Occipital lobe (tissue), 2 donors: ENCODE measurements around the gene DUSP15. TPM values are rescaled to one million over a fixed set of nuclear protein-coding genes. Genes with fewer than 3 reads are reported as not detected.

ENCODE experiments used
- DNase-seq: peaks from one replicate; lab custom pipeline; 2025; lab: John Stamatoyannopoulos, UW
- total RNA-seq: library from RNA; depleted of rRNA; stranded (reverse); fragments of >200 nt; gene quantifications from one replicate; pipeline ENCODE4 v1.2.3, GENCODE V29; 2014

The DUSP15 gene
- total RNA-seq, 1 donor from 2014 or later = 3.0 TPM

- DNase-seq = no peak
Measured at GRCh38 chr20:31860390-31861134, 9.8 kb downstream of the DUSP15 start.

- no peak for DNase-seq
Measured at GRCh38 chr20:31859998-31860380, 10.3 kb downstream of the DUSP15 start.

- no peak for DNase-seq
Measured at GRCh38 chr20:31859266-31859997, 10.9 kb downstream of the DUSP15 start.

- DNase-seq = no peak
Measured at GRCh38 chr20:31858760-31859083, 11.6 kb downstream of the DUSP15 start.

GRCh38 chr20:31857861-31858759 lies 12.2 kb downstream of the DUSP15 start:
- DNase-seq = no peak

GRCh38 chr20:31856516-31856915 lies 13.8 kb downstream of the DUSP15 start:
- no peak for DNase-seq

GRCh38 chr20:31853481-31853880 lies 16.8 kb downstream of the DUSP15 start:
- DNase-seq = no peak

GRCh38 chr20:31851240-31851955 lies 18.9 kb downstream of the DUSP15 start:
- no peak for DNase-seq

- DNase-seq = no peak
Measured at GRCh38 chr20:31849306-31849930, 20.9 kb downstream of the DUSP15 start.

GRCh38 chr20:31848088-31848999 lies 22.0 kb downstream of the DUSP15 start:
- no peak for DNase-seq

GRCh38 chr20:31846793-31847138 lies 23.6 kb downstream of the DUSP15 start:
- no peak for DNase-seq

GRCh38 chr20:31845300-31845863 lies 24.9 kb downstream of the DUSP15 start, which contains the start of gene FOXS1:
Gene FOXS1, minus strand, starts transcription at chr20:31845604. Its CDS starts 62 bp downstream, at chr20:31845542.
- DNase-seq = no peak

GRCh38 chr20:31844737-31845299 lies 25.5 kb downstream of the DUSP15 start:
- no peak for DNase-seq

- DNase-seq = no peak
Measured at GRCh38 chr20:31843881-31844280, 26.4 kb downstream of the DUSP15 start.

- DNase-seq = no peak
Measured at GRCh38 chr20:31843288-31843687, 27.0 kb downstream of the DUSP15 start.

GRCh38 chr20:31842471-31843157 lies 27.7 kb downstream of the DUSP15 start:
- DNase-seq = no peak

GRCh38 chr20:31841928-31842327 lies 28.4 kb downstream of the DUSP15 start:
- no peak for DNase-seq
